HG02852 (cell line): ENCODE data around the gene GATM.
A peak's percentile ranks its signal among the peaks of the same experiment; 100 is the strongest.
"Not testable (repeated sequence)": the region's sequence is repeated elsewhere in the genome, so short reads cannot be mapped to it uniquely, and the experiment has no call there.

Source experiments
- ATAC-seq: cut with Tn5 transposase; IDR thresholded peaks from one replicate; pipeline ENCODE4 v1.9.1; 2021; ENCODE audit warnings: mild to moderate bottlenecking, moderate library complexity; ENCODE audit not compliant: unreplicated experiment

The GATM gene

GRCh38 chr15:45389351-45389750 lies 11.0 kb upstream of the GATM start:
- ATAC-seq = no peak

DNA sequence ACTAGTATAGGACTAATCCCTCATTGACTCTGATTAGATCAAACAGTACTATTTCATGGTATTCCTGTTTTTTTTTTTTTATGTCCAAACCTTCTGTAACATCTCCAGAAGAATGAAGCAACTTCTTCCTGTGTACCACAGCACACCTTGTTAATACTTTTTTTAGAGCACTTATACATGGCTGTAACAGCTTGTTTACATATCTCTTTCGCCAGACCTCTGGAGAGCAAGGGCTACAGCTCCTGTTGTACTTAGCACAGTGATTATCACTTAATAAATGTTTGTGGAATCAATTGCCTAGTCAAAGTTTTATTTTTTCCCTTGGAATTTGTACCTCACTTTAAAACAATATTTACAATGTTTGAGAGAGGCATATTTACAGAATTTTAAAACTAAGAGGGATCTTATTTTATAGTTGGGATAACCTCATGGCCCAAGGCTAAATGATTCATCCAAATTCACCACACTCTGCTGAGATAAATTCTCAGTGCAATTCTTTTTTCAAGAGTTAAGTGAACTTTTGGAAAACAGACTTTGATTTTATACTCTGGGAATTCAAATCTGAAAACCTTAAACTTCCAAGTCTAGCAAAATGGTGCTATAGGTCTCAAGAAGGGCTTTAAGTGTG lies 9.2 kb upstream of the GATM start:
- ATAC-seq = no peak

DNA sequence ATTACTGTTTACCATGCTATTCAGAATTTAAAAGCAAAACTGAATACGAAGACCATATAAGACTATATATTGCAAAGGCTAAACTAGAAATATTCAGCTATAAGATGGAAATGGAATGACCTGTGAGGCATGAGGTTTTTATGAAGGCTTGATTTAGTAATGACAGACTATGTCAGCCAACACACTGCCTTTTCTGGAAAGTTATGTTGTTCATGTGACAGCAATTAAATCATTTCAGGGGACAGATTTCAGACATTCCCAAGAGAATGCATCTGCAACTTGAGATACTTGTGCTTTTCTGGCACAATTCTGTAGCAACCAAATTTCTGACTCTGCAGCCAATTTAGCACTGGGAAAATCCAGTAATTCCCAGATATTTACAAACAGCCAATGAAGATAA lies 8.6 kb upstream of the GATM start:
- ATAC-seq = no peak

DNA sequence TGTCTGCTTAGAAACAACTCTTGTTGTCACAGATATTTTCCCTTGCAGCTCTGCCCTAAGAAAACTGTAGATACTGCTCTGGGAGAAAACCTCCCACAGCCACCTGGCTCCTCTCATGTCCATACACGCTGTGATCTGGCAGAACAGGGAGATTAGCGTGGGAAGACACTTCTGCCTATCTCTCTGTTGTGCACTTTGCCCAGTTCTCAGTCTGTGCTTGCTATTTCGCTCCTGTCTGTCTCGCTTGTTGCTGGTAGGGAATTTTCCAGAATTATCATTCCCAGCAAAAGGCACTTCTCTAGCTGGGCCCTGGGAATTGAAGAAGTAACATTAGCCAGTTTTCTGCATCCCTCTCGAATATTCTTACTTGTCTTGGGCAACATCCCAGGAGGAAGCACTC lies 8.1 kb upstream of the GATM start:
- no peak for ATAC-seq

DNA sequence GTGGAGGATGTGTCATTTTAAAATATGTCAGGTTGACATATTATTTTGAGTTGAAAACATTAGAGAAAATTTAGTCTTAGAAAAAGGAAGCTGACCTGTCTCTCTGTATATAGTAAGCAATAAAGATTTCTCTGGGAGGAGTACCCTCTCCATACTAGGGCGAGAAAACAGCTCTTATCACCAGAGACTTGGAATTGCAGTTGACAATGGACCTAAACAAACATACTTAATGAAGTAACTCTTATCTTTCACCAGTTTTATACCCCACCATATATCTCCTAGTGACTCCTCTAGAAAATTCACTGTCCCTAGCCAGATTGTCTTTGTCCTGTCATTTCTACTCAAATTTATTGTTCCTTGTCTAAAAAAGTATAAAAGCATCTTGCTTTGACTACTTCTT lies 7.2 kb upstream of the GATM start:
- no peak for ATAC-seq

DNA sequence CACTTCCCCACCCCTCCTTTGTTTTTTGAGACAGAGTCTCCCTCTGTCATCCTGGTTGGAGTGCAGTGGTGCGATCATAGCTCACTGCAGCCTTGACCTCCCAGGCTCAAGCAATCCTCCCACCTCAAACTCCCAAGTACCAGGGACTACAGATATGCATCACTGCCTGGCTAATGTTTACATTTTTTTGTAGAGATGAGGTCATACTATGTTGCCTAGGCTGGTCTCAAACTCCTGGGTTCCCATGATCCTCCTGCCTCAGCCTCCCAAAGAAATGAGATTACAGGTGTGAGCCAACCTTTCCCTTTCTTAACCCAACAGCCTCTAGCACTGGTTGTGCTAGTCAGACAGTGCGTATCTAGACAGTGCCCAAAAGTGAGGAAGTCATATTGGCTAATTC lies 6.4 kb upstream of the GATM start:
- ATAC-seq = no peak

DNA sequence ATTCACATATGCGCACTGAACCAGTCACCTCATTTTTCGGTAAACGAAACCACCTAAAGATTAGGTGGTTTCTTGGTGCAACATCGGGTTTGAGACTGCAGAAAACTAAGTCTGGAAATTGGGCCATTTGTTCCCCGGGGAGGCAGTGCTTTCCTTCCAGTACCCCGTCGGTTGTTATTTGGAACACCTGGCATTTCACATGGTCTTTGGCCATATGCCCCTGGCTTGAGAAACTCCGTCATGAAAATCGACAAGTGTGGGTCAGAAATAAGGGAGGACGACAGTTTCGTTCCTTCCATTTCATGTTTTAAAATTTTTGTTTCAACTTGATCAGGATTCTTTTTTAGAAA lies 544 bp upstream of the GATM start:
- no peak for ATAC-seq

DNA sequence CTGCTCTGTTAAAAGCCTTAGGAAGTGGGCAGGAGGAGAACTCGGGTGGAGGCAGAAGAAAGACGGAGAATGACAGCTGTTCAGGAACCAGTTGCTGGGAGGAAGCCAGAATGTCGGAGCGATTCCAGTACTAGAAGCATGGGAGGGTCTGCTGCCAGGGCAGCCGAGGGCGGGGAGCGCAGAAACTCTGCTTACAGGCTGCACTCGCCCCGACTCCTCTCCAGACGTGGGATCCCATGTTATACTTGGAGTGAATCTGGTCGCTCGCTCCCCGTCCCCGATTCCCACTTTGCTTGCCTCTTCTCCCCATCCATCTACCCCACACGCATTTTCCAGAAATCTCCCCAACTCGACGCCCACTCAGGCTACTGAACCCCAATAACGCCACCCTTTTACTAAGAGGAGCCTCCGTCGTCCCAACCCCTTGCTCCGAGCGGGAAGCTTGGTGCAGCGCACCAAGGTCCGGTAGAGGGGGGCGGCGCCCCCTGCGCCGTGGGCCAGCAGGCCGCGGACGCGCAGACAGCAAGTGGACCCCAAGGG lies 665 bp downstream of the GATM start:
- ATAC-seq = peak; percentile 34

GRCh38 chr15:45376967-45377608 lies 1.3 kb downstream of the GATM start:
- ATAC-seq = no peak

DNA sequence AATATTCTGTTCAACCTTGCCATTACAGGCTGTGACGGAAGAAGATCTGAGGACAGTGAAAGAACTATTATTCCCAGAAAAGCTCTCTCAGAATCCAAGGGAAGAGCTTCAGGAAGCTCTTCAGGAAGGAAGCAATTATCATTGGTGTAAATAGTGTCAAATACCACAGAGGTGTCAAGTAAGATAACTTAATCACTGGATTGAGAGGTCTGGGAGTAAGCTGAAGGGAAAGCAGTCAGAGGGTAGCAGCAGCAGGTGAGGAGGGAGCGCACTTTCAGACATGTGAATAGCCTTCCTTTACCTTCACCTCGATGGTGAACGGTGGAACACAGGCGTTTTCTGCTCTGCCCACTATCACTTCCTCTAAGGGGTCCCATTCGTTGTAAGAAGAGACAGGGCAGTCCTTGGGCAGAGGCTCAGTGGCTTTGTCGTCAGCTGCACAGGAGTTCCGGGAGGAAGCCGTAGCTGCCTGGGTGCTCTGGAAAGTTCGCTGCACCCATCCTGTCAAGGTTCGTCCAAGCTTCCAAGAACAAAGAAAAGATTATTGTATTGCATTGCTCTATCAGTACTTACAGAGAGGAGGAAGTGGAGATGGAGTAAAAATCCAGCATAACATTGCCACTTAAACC lies 1.9 kb downstream of the GATM start:
- ATAC-seq = no peak

DNA sequence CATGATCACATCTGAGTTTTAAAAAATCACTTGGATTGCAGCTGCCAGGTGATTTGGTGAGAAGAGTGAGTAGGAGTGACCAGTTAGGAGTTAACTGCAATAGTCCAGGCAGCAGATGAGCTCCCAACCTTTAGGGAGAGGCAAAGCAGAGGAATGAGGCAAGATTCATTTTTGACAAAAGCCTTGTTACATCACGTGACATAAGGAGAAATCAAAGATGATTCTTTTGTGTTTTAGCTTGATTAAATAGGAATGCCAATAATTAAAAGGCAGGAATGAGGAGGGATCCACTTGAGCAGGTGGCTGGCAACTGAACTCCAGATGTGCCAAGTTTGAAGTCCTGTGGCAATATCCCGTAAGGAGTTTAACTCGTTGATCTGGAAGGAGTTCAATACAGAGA lies 2.5 kb downstream of the GATM start:
- ATAC-seq = no peak

DNA sequence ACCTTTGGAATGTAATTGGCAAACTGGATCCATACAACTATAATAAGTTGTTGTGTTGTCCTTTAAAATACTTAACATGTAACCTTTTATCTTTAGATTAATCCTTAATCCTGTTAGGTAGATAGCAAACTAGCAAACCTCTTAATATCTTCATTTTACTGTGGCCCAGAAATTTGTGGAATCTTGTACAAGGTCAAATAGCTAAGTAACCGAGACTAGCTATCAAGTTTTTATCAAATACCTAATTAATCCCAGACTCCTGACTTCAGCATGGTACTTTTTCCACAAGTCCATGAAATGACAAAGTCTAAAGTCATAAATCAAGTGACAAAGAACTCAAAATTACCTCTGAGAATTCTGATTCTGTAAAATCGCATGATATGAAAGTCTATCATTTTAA lies 4.4 kb downstream of the GATM start:
- no peak for ATAC-seq

GRCh38 chr15:45372041-45372995 lies 6.0 kb downstream of the GATM start:
- ATAC-seq = no peak

DNA sequence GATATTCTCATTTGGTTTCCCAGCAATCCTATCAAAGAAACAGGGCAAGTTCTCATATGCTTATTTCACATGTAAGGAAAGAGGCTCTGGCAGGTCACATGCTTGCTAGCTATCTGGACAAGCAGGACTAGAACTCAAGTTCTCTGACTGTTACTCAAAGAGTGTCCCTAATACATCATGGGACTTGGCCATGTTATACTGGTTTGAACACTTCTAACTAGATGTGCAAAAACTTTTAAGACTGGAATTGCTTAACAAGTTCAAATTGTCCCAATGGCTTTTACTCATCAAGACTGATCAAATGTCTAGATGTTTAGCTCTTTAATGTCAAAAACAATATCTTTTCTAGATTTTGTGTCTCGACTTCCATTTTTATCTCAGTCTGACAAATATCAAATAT lies 6.8 kb downstream of the GATM start:
- no peak for ATAC-seq

DNA sequence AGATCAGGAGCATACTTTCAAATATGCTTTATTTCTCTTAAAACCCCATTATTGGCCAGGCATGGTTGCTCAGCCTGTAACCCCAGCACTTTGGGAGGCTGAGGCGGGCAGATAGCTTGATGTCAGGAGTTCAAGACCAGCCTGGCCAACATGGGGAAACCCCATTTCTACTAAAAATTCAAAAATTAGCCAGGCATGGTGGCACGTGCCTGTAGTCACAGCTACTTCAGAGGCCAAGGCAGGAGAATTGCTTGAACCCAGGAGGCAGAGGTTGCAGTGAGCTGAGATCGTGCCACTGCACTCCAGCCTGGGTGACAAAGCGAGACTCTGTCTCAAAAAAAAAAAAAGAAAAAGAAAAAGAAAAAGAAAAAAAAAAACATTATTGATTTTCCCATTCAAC lies 8.3 kb downstream of the GATM start:
- ATAC-seq = not testable (repeated sequence)

DNA sequence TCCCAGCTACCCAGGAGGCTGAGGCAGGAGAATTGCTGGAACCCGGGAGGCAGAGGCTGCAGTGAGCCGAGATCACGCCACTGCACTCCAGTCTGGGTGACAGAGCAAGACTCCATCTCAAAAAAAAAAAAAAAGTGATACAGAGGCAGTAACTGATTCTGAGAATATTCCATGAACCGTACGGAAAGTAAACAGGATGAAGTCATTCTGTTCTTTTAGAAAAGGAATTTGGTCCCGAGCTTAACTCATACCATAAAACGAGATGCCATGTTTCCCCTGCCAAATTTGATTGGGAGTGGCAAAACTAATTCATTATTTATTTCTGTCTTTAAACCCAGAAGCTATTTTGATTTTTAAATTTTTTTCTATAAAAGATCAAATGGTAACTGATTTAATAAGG lies 11.1 kb downstream of the GATM start:
- not testable (repeated sequence) for ATAC-seq

DNA sequence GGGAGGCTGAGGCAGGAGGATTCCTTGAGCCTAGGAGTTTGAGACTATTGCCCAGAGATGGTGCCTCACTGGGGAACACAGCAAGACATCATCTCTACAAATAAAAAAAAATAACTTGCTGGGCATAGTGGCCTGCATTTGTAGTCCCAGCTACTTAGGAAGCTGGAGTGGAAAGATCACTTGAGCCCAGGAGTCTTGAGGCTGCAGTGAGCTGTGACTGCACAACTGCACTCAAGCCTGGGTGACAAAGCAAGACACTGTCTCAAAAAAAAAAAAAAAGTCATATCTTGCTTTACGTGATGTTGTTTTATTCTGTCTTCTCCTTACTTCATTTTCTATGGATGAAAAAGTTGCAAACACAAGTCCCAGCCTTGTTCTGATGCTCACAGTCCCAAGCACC lies 14.1 kb downstream of the GATM start:
- ATAC-seq = no peak

- no peak for ATAC-seq
These were observed 14.5 kb downstream of the GATM start for GRCh38 chr15:45363801-45364200.

DNA sequence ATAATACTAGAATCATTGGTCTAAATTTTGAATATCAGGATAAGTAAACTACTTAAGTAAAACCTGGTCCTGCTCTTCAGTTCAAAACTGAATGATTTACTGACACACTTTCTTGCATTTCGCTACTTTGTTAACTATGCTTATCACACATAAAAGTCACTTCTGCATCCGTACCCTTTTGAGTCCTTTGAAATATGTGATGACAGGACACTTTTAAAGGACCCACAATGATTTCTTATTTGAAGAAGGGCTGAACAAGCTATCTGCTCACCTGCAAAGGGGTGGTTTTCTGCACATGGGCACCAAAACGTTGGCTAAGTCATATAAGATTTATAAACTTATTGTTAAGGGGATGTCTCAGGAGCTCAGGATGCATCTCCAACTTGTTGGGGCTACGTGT lies 15.0 kb downstream of the GATM start:
- ATAC-seq = no peak

DNA sequence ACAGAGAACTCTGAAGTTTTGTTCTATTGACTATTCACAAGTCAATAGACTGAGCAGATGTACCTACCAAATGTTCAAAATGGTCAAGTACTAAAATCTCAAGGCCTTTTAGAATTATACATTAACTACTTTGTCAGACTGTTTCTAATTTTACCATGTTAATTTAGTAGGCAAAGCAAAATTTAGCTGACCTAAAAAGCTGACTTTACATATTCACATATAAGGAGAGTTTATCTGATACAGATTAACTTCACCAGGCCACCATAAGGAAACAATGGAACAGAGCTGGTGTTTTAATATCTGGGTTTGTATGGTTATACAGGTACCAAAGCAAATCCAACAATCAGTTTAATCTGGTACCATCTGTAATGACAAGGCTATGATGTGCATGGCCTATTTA lies 15.9 kb downstream of the GATM start:
- ATAC-seq = no peak

GRCh38 chr15:45361878-45362277 lies 16.5 kb downstream of the GATM start:
- no peak for ATAC-seq
